ENCODE measurements around the gene COX17. TPM values are rescaled to one million over a fixed set of nuclear protein-coding genes. Genes with fewer than 3 reads are reported as not detected.
A peak's percentile ranks its signal among the peaks of the same experiment; 100 is the strongest.

Gene COX17, protein sequence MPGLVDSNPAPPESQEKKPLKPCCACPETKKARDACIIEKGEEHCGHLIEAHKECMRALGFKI
- 48.9 and 62.9 TPM in 2 replicates for total RNA-seq (2014; rRNA removed; shearing (Covaris generic))

DNA sequence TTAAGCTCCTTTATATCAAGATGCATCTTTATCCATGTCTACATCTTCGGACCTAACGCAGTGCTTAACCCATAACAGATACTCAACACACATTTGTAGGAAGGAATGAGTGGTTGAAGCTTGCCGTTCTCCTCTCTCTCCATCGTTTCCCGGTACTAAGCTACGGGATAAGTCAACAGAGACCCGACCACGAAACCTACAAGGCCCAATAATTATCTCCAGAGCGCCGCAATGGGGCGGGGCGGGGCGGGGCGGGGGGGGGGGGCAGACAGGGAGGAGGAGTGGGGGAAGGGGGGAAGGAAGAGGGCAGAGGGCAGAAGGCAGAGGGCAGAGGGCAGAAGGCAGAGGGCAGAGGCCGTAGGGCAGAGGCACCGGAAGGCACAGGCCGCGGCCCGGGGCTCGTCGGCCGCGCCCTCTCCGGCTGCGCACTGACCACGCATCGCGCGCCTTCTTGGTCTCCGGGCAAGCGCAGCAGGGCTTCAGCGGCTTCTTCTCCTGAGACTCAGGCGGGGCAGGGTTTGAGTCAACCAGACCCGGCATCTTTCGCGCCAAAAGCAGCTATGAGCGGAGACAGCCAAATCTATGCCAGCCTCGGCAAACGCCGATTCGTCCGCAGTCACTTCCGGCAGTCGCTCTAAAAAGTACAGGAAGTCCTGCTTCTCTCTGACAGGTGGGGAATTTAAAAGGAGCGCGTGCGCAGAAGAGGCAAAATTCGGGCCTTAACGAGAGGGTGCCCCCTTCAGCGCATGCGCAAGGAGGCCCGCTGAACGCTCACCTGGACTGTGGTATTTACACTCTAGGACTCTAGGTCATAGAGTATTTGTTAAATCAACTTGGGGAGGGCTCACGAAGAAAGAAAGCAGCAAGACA is at the start of gene COX17:
TSS of gene COX17 (minus strand) at position 636 of the 870 bp plus-strand sequence. CDS start at position 540, 96 bp downstream.
- Histone ChIP-seq H3K36me3 (peaks cover 16% of the 10 kb centered on the region), H3K27me3 (no peaks in the 10 kb centered on the region), H3K4me3 (peak within 1 kb of the TSS; percentile 72), H3K27ac (peak within 1 kb of the TSS; percentile 82), H3K9me3 (replicated peaks) (no peaks in the 10 kb centered on the region), H3K4me1 (peaks cover 10% of the 10 kb centered on the region)
- peak; percentile 96 to 98 for DNase-seq

DNA sequence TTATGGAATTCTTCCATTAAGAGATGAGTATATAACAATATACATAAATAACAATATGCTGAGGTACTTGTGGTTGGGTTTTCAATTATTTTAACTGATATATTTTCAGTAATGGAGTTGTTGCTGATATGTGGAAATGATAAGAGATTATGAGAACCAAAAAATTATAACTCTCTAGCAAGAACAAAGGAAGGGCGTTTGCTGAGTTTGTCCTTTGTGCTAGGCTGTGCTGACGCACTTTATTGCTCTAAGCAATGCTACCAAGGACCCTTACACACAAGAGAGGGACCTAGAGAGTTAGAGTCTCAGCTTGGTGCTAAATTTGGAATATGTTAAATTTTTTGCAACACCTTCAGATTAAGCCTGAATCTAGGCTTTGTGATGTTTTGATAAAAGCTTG is 49.7 kb upstream of the COX17 start:
- no peaks in the 10 kb centered on the region for H3K27me3 ChIP-seq
- no peak overlapping the region for H3K4me3 ChIP-seq
- H3K4me1 ChIP-seq, result peaks cover 3% of the 10 kb centered on the region; the same call in 1 of the 2 replicates
- no peak for DNase-seq
- no peaks in the 10 kb centered on the region for H3K9me3 ChIP-seq (replicated peaks)
- no peaks in the 10 kb centered on the region for H3K36me3 ChIP-seq
- H3K27ac ChIP-seq, result no peak overlapping the region

DNA sequence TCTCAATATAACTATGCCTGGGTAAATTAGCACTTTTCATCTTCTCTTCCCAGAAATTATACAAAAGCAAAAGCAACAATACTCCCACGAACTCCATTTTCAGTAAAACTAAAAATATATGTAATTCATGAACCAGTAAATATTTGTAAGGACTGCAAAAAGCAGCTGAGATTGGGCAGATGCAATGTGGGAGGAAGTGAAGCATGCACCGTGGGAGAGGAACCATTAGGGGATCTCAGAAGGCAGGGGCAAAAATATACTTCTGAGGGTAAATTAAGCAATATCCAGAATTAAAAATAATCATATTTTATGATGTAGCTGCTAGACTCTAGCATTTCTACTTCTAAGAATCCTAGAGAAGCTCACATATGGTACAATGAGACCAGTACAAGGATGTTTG is 45.8 kb upstream of the COX17 start:
- no peaks in the 10 kb centered on the region for H3K9me3 ChIP-seq (replicated peaks)
- no peaks in the 10 kb centered on the region for H3K36me3 ChIP-seq
- no peak overlapping the region for H3K4me3 ChIP-seq
- no peaks in the 10 kb centered on the region for H3K27me3 ChIP-seq
- no peak overlapping the region for H3K27ac ChIP-seq
- DNase-seq, result no peak
- no peaks in the 10 kb centered on the region for H3K4me1 ChIP-seq

DNA sequence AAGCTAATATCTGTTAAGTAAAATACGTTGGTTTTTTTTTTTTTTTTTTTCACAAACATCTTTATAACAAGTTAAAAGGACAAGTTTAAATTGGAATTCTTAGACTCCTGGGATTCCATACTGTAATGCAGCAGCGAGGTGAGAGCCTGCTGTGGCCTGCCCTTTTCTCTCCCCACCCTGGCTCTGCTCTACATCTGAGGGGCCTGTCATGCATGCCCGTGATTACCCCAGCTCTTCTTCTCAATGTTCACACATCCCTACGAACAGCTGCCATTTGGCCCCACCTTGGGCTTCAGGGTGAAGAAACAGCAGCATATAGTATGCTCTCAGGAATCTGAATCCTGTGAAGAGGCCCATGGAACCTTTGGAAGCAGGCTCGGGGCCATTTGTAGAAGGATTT is 40.3 kb upstream of the COX17 start:
- no peaks in the 10 kb centered on the region for H3K27me3 ChIP-seq
- no peaks in the 10 kb centered on the region for H3K9me3 ChIP-seq (replicated peaks)
- DNase-seq, result peak; percentile 19 to 35
- no peak overlapping the region for H3K4me3 ChIP-seq
- H3K36me3 ChIP-seq, result no peaks in the 10 kb centered on the region
- H3K4me1 ChIP-seq, result 0 out of 2 replicates have a peak, but pooled peaks cover under 1% of the 10 kb centered on the region
- no peak overlapping the region for H3K27ac ChIP-seq

DNA sequence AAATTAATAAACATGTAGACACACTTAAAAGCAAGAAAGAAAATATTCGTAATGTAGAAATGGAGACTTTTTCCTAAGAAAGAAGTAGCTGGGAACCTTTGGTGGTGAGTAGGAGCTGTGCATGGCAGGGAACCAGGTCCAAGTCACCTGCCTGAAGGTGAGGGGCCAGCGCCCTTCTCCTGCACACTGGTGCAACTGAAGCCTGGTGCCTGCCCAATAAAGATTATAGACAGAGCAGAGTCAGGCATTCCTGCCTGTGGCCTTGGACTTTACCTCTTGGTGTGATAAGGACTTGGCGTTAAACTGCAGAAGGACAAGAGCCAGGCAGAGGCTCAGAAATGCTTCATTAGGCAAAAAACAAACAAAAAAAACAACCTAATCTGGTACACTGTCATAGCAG is 39.8 kb upstream of the COX17 start:
- Histone ChIP-seq H3K27ac (no peak overlapping the region), H3K36me3 (no peaks in the 10 kb centered on the region), H3K9me3 (replicated peaks) (no peaks in the 10 kb centered on the region), H3K4me1 (peaks cover 6% of the 10 kb centered on the region), H3K4me3 (no peak overlapping the region), H3K27me3 (no peaks in the 10 kb centered on the region)
- DNase-seq, result no peak

DNA sequence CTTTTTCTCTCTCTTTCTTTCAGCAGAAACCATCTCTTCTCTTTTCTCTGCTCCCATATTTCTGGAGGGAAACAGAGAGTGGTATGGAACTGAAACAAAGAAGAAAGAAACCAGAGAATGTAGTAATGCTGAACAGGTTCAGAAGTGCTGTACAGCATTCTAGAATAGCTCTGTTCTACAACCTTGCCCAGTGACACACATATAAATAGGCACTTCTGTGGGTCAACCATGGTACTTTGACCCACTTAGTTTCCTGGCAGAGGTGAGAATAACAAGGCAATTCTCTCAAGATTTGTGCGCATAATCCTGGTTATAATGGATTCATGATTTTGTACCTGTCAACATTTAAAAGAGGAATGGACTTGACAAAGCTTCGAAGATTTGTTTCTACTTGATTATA is 37.9 kb upstream of the COX17 start:
- Histone ChIP-seq H3K9me3 (replicated peaks) (no peaks in the 10 kb centered on the region), H3K36me3 (no peaks in the 10 kb centered on the region), H3K27me3 (no peaks in the 10 kb centered on the region), H3K4me1 (peaks cover 24% of the 10 kb centered on the region), H3K4me3 (no peak overlapping the region), H3K27ac (no peak overlapping the region)
- no peak for DNase-seq

DNA sequence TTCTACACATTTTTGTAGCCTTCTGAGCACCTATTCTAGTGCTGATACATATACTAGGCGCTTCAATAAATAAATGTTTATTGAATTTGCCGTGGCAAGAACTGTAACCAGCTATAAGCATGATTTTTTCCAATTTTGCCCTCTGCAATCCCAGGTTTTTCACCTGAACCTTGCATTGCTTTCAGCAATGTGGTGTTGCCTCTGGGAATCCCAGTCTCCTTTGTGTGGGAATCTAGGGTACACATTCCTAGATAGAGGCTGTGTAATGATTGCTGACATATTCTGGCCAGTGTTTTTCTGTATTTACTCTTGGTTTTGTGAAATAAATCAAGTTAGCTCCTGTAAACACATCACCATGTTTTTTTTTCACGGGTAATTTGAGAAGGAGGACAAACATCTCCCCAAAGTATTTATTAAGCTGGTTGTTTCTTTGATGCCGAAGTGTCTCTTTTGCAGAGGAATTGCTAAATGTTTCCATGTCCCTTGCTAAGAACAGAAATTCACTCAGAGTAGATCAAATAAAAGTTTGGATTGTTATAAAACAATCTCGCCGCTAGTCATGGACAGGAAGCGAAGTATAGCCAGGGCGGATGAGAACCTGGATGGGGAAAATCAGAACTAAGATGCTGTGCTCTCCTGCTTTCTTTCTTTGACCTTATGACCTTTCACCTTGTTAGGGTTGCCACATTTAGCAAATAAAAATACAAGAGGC is 26.8 kb upstream of the COX17 start:
- no peak for DNase-seq
- no peaks in the 10 kb centered on the region for H3K27me3 ChIP-seq

DNA sequence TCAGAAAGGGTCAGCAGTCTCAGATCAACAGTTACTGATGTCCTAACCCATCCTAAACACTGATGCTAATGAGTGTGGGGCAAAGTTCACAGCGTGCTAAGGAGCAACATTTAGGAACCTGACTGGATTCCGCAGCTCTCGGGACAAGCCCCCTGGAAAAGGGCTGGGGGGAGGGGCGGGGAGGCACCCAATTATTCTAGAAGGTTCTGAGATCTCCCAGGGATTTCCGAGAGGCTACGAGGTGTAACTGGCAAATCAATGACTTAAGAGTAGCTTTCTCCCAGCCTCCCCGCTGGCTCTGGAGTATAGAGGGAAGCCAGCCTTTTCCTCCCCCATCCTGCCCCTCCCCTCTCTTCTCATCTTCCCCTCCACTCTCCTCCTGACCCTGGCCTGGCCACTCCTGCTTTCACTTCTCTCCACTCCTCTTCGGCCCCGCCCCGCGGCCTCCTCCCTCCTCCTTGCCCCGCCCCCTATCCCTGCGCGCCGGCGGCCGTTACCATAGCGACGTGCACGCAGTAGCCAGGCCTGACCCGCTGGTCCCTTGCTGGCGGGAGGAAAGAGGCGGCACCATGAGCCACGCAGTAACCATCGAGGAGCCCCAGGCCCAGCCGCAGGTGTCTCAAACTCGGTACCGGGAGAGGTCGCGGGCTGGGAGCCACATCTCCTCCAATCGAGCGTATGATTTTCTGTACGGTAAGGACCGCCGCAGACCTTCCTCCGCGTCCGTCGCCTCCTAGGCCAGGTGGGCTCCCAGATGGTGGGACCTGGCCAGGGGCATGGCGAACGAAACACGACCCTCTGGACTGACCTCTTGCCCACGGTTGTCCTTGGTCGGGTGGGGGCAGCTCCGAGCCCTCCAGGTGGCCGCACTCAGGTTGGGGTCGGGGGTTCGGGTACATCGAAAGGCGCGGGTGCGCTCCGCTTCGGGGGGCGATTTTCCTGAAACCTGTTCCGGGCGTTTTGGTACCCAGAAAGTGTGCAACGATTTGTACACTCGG is 25.6 kb upstream of the COX17 start, which contains the start of gene CFAP91:
TSS of gene CFAP91 (plus strand) at position 493 of the 998 bp plus-strand sequence. CDS start at position 570, 77 bp downstream.
- peaks cover 2% of the 10 kb centered on the region; the same call in 1 of the 2 replicates for H3K4me1 ChIP-seq
- H3K4me3 ChIP-seq, result no peak within 1 kb of the TSS
- H3K9me3 ChIP-seq (replicated peaks), result 0 out of 2 replicates have a peak, but pooled peaks cover 2% of the 10 kb centered on the region
- H3K36me3 ChIP-seq, result no peaks in the 10 kb centered on the region
- DNase-seq, result no peak
- H3K27me3 ChIP-seq, result no peaks in the 10 kb centered on the region
- H3K27ac ChIP-seq, result no peak within 1 kb of the TSS

More for the DNA sequence above, 26.8 kb upstream of the COX17 start:
- H3K27ac ChIP-seq, result no peak overlapping the region
- H3K4me1 ChIP-seq, result peaks cover 2% of the 10 kb centered on the region; the same call in 1 of the 2 replicates
- H3K9me3 ChIP-seq (replicated peaks), result 0 out of 2 replicates have a peak, but pooled peaks cover 2% of the 10 kb centered on the region
- H3K36me3 ChIP-seq, result no peaks in the 10 kb centered on the region
- H3K4me3 ChIP-seq, result no peak overlapping the region

DNA sequence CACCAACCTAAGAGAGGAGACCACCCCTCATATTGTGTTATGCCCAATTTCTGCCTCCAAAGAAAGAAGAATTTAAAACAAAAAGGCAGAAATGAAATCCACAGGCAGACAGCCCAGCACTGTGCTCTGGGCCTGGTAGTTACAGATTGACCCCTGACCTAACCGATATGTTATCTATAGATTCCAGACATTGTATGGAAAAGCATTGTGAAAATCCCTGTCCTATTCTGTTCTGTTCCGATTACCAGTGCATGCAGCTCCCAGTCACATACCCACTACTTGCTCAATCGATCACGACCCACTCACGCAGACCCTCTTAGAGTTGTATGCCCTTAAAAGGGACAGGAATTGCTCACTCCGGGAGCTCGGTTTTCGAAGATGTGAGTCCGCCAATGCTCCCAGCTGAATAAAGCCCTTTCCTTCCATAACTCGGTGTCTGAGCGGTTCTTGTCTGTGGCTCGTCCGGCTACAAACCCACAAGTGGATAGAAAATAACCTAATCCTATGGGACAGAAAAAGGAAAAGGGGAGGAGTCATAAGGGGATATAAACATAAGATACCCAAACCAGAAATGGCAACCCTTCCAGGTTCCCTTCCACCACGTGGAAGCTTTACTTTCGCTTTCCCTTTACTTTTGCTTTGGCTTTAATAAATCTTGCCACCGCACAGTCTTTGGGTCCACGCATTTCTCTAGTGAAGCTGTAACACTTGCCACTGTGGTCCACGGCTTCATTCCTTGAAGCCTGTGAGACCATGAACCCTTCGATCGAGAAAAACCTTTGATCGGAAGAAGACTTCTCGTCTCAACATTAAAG is 23.9 kb upstream of the COX17 start:
- no peak for DNase-seq
- Histone ChIP-seq H3K27me3 (no peaks in the 10 kb centered on the region), H3K9me3 (replicated peaks) (0 out of 2 replicates have a peak, but pooled peaks cover 2% of the 10 kb centered on the region), H3K36me3 (no peaks in the 10 kb centered on the region), H3K4me1 (no peaks in the 10 kb centered on the region), H3K27ac (no peak overlapping the region), H3K4me3 (no peak overlapping the region)

DNA sequence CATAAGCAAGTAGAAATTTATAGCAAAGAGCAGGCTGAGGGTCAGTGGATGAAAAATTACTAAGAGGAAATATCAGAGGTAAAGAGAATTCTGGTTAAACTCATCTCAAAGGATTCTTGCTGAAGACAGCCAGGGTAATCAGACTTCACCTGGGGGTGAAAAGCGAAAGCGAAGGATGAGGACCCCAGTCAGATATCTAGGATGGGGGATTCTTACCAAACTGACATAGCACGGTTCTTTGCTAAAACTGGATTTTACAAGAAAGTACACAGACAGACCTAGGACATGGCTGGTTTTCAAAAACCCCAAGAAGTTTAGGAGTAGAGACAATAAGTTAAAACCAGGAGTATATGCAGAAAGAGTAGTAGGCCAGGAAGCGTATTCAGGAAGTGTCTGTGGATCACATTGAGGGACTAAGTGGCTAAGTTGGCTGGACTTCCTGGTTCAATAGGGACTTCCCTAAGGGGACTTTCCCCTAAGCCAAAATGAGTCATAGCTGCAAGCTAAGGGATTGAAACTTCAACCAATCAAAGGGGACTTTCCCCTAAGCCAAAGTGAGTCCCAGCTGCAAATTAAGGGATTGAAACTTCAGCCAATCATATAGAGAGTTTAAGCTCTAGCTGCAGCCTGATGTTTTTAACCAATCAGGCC is 23.2 kb upstream of the COX17 start:
- no peak for DNase-seq
- no peaks in the 10 kb centered on the region for H3K27me3 ChIP-seq
- no peak overlapping the region for H3K27ac ChIP-seq
- H3K9me3 ChIP-seq (replicated peaks), result 0 out of 2 replicates have a peak, but pooled peaks cover 2% of the 10 kb centered on the region
- no peaks in the 10 kb centered on the region for H3K4me1 ChIP-seq
- H3K4me3 ChIP-seq, result no peak overlapping the region
- H3K36me3 ChIP-seq, result no peaks in the 10 kb centered on the region

DNA sequence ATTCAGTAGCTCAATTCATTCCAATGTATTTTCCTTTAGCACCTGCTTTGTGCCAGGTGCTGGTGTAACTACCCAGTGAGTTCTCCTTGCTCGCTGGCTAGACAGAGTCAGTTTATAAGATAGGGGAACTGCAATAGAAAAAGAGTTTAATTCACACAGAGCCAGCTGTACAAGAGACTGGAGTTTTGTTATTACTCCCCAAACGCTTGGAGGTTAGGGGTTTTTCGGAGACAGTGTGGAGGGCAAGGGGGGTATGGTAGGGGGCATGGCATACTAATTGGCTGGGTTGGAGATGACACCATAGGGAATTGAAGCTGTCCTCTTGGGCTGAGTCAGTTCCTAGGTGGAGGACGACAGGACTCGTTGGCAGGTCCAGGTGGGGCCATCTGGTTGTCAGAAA is 20.2 kb upstream of the COX17 start:
- Histone ChIP-seq H3K9me3 (replicated peaks) (0 out of 2 replicates have a peak, but pooled peaks cover 2% of the 10 kb centered on the region), H3K27me3 (no peaks in the 10 kb centered on the region), H3K27ac (no peak overlapping the region), H3K4me3 (no peak overlapping the region), H3K4me1 (no peaks in the 10 kb centered on the region), H3K36me3 (no peaks in the 10 kb centered on the region)
- DNase-seq, result no peak

DNA sequence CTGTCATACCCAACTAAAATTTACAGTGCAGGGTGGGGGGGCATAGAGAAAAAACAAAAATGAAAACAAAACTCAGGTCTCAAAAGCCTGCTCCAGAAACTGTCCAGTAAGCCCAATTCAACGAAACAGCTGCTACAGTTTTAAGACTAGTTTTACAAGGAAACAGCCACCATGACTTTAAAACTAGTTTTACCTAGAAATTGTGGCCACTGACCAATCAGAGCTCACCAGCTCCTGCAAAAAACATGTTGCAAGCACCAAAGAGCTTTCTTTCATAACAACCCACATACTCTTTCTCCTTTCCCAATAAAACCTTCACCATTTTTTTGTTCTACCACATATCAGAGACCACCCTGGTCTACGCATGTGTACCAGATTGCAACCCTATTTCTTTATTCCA is 18.3 kb upstream of the COX17 start:
- H3K27ac ChIP-seq, result no peak overlapping the region
- no peak overlapping the region for H3K4me3 ChIP-seq
- H3K4me1 ChIP-seq, result no peaks in the 10 kb centered on the region
- H3K27me3 ChIP-seq, result no peaks in the 10 kb centered on the region
- H3K9me3 ChIP-seq (replicated peaks), result no peaks in the 10 kb centered on the region
- no peaks in the 10 kb centered on the region for H3K36me3 ChIP-seq
- DNase-seq, result peak in 1 of 2 experiments; percentile 36
